ENCODE data around the gene A3GALT2.

DNA sequence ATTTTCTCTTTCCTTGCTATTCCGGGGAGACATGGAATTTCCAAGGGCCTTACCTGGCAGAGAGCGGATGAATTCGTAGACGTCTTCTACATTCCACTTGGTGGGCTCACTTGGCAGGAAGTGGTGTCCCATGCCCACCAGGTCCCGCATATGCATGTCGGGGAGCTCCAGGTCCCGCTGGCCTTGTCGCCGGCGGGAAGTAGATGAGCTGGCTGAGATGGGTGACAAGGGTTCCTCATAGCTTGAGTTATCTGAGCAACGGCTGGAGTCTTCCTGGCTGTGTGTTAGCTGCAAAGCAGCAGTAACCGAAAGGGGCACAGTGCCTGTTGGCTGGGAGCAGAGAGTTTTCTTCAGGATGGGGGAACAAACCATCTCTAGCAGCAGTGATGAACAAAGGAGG is 7.9 kb upstream of the A3GALT2 start:
- TF ChIP-seq, protein P1, sequence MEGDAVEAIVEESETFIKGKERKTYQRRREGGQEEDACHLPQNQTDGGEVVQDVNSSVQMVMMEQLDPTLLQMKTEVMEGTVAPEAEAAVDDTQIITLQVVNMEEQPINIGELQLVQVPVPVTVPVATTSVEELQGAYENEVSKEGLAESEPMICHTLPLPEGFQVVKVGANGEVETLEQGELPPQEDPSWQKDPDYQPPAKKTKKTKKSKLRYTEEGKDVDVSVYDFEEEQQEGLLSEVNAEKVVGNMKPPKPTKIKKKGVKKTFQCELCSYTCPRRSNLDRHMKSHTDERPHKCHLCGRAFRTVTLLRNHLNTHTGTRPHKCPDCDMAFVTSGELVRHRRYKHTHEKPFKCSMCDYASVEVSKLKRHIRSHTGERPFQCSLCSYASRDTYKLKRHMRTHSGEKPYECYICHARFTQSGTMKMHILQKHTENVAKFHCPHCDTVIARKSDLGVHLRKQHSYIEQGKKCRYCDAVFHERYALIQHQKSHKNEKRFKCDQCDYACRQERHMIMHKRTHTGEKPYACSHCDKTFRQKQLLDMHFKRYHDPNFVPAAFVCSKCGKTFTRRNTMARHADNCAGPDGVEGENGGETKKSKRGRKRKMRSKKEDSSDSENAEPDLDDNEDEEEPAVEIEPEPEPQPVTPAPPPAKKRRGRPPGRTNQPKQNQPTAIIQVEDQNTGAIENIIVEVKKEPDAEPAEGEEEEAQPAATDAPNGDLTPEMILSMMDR (IDR thresholded peaks at IDR 0.05): no peak
- TF ChIP-seq POLR2A (IDR thresholded peaks at IDR 0.05): no peak

Data from uterus (tissue), 2 donors.